ENCODE measurements around the gene SYNDIG1. TPM values are rescaled to one million over a fixed set of nuclear protein-coding genes. Genes with fewer than 3 reads are reported as not detected.

SYNDIG1 gene
- total RNA-seq, 2 experiments from 2014 or later: not detected

DNA sequence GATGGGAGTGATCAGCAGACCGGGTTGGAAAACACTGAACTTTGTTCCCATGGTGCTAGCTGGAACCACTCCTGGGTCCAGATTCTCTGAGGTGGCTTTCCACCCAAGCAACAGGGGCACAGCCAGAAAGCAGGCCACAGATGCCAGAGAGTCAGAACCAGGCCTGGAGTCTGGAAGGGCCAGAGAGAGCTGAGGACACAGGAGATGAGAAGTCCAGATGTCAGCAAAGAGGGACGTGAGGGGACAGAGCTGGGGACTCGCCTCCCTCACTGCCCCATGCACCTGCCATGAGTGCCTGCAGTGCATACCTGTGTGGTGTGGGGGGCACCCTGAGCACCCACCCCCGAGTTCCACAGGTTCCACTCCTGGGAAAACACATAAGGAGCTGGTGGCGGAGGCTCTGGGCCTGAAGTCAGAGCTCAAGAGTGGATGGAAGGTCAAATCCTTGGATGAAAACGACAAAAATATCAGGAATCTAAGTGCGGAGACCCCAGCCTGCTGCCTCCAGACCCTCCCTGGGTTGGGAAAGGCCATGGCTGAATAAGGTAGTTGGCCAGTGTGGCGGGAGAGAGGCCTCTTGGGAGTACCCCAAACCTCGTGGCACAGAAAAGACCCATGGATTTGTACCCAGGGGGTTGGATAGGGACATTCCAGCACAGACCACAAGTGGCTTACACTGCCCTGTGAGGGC, 224.2 kb downstream of the SYNDIG1 start:
- no peaks in the 10 kb centered on the region for H3K36me3 Mint-ChIP-seq (ENCODE audit: low read depth)
- H3K27me3 Mint-ChIP-seq: no peaks in the 10 kb centered on the region
- H3K4me3 Mint-ChIP-seq: no peak overlapping the region
- no peaks in the 10 kb centered on the region for H3K9me3 Mint-ChIP-seq
- peak; percentile 4 for DNase-seq
- POLR2A ChIA-PET: no interaction called here
- no peaks in the 10 kb centered on the region for H3K4me1 Mint-ChIP-seq
- CTCF ChIA-PET: no interaction called here
- H3K27ac Mint-ChIP-seq: no peak overlapping the region

GRCh38 chr20:24694157-24694726, 224.8 kb downstream of the SYNDIG1 start:
- no peaks in the 10 kb centered on the region for H3K36me3 Mint-ChIP-seq (ENCODE audit: low read depth)
- POLR2A ChIA-PET: no interaction called here
- H3K9me3 Mint-ChIP-seq: no peaks in the 10 kb centered on the region
- no peaks in the 10 kb centered on the region for H3K27me3 Mint-ChIP-seq
- H3K4me1 Mint-ChIP-seq: no peaks in the 10 kb centered on the region
- DNase-seq: peak; percentile 7
- no peak overlapping the region for H3K4me3 Mint-ChIP-seq
- CTCF ChIA-PET: no interaction called here
- H3K27ac Mint-ChIP-seq: no peak overlapping the region

- Mint-ChIP-seq H3K27me3 (no peaks in the 10 kb centered on the region), H3K27ac (no peak overlapping the region), H3K4me3 (no peak overlapping the region), H3K36me3 (ENCODE audit: low read depth) (no peaks in the 10 kb centered on the region), H3K4me1 (no peaks in the 10 kb centered on the region), H3K9me3 (no peaks in the 10 kb centered on the region)
- POLR2A ChIA-PET: no interaction called here
- CTCF ChIA-PET: no interaction called here
- no peak for DNase-seq
Observed at GRCh38 chr20:24694727-24695528, 225.5 kb downstream of the SYNDIG1 start.

GRCh38 chr20:24695529-24696225, 226.2 kb downstream of the SYNDIG1 start:
- H3K9me3 Mint-ChIP-seq: no peaks in the 10 kb centered on the region
- CTCF ChIA-PET: no interaction called here

DNA sequence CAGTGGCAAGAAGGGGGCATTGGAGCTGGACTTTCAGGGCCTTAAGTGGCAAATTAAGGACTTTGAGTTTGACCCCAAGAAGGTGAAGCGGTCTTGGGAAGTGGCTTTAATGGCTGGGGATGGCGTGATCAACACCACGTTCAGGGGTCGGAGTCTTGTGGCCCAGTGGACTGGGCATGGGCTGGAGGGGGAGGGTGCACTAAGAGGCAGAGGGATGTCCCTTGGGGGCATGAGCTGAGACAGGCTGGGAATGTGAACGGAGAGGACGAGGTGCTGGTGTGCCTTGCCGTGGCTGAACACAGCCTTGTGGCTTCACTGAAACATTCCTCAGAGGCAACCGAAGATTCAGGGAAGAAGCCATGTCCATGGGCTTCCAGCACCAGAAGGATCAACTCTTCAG, 227.0 kb downstream of the SYNDIG1 start:
- H3K27me3 Mint-ChIP-seq: no peaks in the 10 kb centered on the region
- peak; percentile 8 for DNase-seq
- H3K27ac Mint-ChIP-seq: no peak overlapping the region
- ChIA-PET POLR2A (no interaction called here), CTCF (no interaction called here)
- no peaks in the 10 kb centered on the region for H3K9me3 Mint-ChIP-seq
- H3K4me3 Mint-ChIP-seq: no peak overlapping the region
- no peaks in the 10 kb centered on the region for H3K36me3 Mint-ChIP-seq (ENCODE audit: low read depth)
- H3K4me1 Mint-ChIP-seq: no peaks in the 10 kb centered on the region

More at GRCh38 chr20:24695529-24696225, 226.2 kb downstream of the SYNDIG1 start:
- Mint-ChIP-seq H3K36me3 (ENCODE audit: low read depth) (no peaks in the 10 kb centered on the region), H3K4me3 (no peak overlapping the region), H3K4me1 (no peaks in the 10 kb centered on the region), H3K27ac (no peak overlapping the region), H3K27me3 (no peaks in the 10 kb centered on the region)
- POLR2A ChIA-PET: no interaction called here
- peak; percentile 13 for DNase-seq

- H3K4me3 Mint-ChIP-seq: no peak overlapping the region
- no peaks in the 10 kb centered on the region for H3K36me3 Mint-ChIP-seq (ENCODE audit: low read depth)
- H3K9me3 Mint-ChIP-seq: no peaks in the 10 kb centered on the region
- H3K4me1 Mint-ChIP-seq: no peaks in the 10 kb centered on the region
- no peaks in the 10 kb centered on the region for H3K27me3 Mint-ChIP-seq
- POLR2A ChIA-PET: no interaction called here
- DNase-seq: peak; percentile 6
- CTCF ChIA-PET: no interaction called here
- no peak overlapping the region for H3K27ac Mint-ChIP-seq
Observed at GRCh38 chr20:24697411-24697810, 228.0 kb downstream of the SYNDIG1 start.

DNA sequence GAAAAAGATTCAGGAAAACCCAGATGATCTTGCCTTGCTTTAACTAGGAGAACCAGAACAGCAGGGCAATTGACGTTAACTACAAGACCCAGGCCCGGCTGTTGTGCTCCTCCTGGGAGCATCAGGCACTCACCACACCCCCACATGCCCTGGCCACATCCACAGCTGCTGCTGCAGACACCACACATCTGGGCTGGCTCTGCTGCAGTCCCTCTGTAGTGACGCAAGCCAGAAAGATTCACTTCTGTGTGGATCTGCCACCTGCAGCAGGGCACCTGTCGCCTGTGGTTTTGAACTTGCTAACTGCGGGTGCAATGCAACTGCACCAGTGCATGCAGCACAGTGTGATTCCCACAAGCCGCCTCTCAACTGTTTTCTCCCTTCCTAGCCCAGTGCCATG, 228.8 kb downstream of the SYNDIG1 start:
- Mint-ChIP-seq H3K27me3 (no peaks in the 10 kb centered on the region), H3K4me3 (no peak overlapping the region), H3K4me1 (no peaks in the 10 kb centered on the region), H3K36me3 (ENCODE audit: low read depth) (no peaks in the 10 kb centered on the region), H3K9me3 (no peaks in the 10 kb centered on the region), H3K27ac (no peak overlapping the region)
- ChIA-PET CTCF (no interaction called here), POLR2A (no interaction called here)
- peak; percentile 4 for DNase-seq

DNA sequence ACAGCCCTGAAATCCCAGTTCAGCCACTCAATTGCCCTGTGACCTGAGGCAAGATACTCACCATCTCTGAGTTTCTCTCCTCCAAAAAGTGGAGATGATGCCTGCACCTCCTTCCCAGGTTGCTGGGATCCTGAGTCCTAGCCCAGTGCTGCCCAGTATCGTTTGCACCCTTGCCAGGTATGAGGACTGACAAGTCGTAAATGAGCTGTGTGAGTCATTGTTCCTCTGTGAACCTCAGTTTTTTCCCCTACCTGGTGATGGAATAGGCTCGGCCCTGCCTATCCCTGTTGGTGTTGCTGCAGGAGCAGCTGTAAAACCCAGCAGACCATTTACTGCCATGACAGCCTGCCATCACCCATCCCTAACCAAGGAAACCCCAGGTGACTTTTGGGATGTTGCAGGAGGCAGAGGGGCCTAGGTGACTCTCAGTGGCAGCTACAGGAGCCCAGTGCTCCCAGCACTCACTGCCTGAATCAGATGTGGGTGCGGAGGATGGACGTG, 229.3 kb downstream of the SYNDIG1 start:
- DNase-seq: no peak
- H3K9me3 Mint-ChIP-seq: no peaks in the 10 kb centered on the region
- H3K36me3 Mint-ChIP-seq (ENCODE audit: low read depth): no peaks in the 10 kb centered on the region
- H3K27ac Mint-ChIP-seq: no peak overlapping the region
- H3K4me3 Mint-ChIP-seq: no peak overlapping the region
- H3K27me3 Mint-ChIP-seq: no peaks in the 10 kb centered on the region
- CTCF ChIA-PET: no interaction called here
- POLR2A ChIA-PET: no interaction called here
- H3K4me1 Mint-ChIP-seq: no peaks in the 10 kb centered on the region

DNA sequence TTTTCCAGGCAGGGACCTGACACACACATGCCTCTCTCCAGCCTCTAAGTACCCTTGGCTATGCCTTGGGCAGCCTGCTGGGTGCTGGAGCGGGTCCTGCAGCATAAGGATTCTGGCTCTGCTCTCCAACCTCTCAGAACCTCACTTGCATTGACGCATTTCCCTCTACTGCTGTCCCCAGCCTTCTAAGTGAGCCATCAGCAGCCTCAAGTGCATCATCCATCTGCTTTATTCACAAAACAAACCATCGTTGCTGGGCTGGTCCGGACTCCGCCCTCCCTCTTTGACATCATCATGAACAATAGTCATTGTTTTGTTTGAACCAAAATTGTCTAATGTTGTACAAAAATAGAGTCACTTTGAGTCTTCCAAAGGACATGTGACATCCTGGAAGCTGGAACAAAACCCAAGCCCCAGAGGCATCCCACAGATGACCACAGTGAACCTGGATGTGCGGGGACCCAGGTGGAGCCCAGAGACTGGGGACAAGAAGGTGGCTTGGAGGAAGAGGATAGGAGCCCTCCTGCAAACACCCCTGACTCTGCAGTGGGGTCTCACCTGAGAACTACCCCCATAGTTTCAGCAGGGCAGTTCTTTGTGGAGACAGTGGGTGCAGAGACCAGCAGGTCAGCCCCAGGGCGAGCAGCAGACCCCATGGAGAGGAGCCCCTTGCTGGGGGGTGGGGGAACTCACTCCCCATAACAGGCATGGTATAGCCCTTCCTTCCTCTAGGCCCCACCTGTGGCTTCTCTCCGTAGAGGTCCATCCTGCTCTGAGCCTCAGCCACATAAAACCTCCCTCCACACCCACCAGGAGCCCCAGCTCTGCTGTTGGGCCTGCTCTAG, 230.1 kb downstream of the SYNDIG1 start:
- peak; percentile 6 for DNase-seq
- no peaks in the 10 kb centered on the region for H3K27me3 Mint-ChIP-seq
- POLR2A ChIA-PET: no interaction called here
- no peaks in the 10 kb centered on the region for H3K36me3 Mint-ChIP-seq (ENCODE audit: low read depth)
- CTCF ChIA-PET: no interaction called here
- H3K9me3 Mint-ChIP-seq: no peaks in the 10 kb centered on the region
- H3K4me1 Mint-ChIP-seq: no peaks in the 10 kb centered on the region
- H3K4me3 Mint-ChIP-seq: no peak overlapping the region
- H3K27ac Mint-ChIP-seq: no peak overlapping the region

GRCh38 chr20:24700166-24700860, 230.9 kb downstream of the SYNDIG1 start:
- H3K9me3 Mint-ChIP-seq: no peaks in the 10 kb centered on the region

DNA sequence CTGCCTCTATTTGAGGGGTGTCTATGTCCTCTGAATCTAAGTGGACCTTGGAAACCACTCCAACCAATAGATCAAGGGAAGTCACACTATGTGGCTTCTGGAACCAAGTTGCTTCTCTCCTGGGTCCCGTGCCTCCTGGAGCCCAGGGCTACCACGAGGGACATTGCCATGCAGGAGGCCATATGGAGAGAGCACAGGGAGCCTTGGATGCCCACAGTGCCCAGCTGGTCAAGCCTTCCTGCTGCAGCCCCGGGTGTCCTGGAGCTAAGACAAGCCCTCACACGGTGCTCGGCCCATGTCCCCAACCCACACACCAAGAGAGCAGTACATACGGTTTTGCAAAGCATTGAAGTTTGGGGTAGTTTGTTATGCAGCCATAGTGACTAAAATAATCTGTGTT, 231.6 kb downstream of the SYNDIG1 start:
- no peaks in the 10 kb centered on the region for H3K9me3 Mint-ChIP-seq
- no peaks in the 10 kb centered on the region for H3K4me1 Mint-ChIP-seq
- ChIA-PET CTCF (no interaction called here), POLR2A (no interaction called here)
- DNase-seq: peak; percentile 7
- no peak overlapping the region for H3K4me3 Mint-ChIP-seq
- no peak overlapping the region for H3K27ac Mint-ChIP-seq
- H3K27me3 Mint-ChIP-seq: no peaks in the 10 kb centered on the region
- no peaks in the 10 kb centered on the region for H3K36me3 Mint-ChIP-seq (ENCODE audit: low read depth)

More at GRCh38 chr20:24700166-24700860, 230.9 kb downstream of the SYNDIG1 start:
- peak; percentile 7 for DNase-seq
- Mint-ChIP-seq H3K4me1 (no peaks in the 10 kb centered on the region), H3K4me3 (no peak overlapping the region), H3K27me3 (no peaks in the 10 kb centered on the region), H3K36me3 (ENCODE audit: low read depth) (no peaks in the 10 kb centered on the region), H3K27ac (no peak overlapping the region)
- ChIA-PET POLR2A (no interaction called here), CTCF (no interaction called here)

GRCh38 chr20:24701668-24702067, 232.2 kb downstream of the SYNDIG1 start:
- ChIA-PET POLR2A (no interaction called here), CTCF (no interaction called here)
- H3K27ac Mint-ChIP-seq: no peak overlapping the region
- no peaks in the 10 kb centered on the region for H3K9me3 Mint-ChIP-seq
- H3K4me1 Mint-ChIP-seq: no peaks in the 10 kb centered on the region
- H3K27me3 Mint-ChIP-seq: no peaks in the 10 kb centered on the region
- no peaks in the 10 kb centered on the region for H3K36me3 Mint-ChIP-seq (ENCODE audit: low read depth)
- no peak overlapping the region for H3K4me3 Mint-ChIP-seq
- peak; percentile 12 for DNase-seq
